ES-I3 (cell line): ENCODE measurements around the gene RASSF3.
"Not testable (repeated sequence)": the region's sequence is repeated elsewhere in the genome, so short reads cannot be mapped to it uniquely, and the experiment has no call there.

Experiments
- H3K36me3 ChIP-seq: 2 replicates; pipeline ENCODE4 v1.6.1; 2013; ENCODE audit warnings: mild to moderate bottlenecking, low read length, control low read depth, moderate library complexity; ENCODE audit not compliant: insufficient read depth
- H3K4me1 ChIP-seq: 2 replicates; pipeline ENCODE4 v1.6.1; 2013; ENCODE audit warnings: mild to moderate bottlenecking, control low read depth, low read length; ENCODE audit not compliant: insufficient read depth
- H3K9ac ChIP-seq: 2 replicates; pipeline ENCODE4 v1.6.1; 2013; ENCODE audit warnings: low read depth, mild to moderate bottlenecking, low read length, moderate library complexity
- H3K9me3 ChIP-seq: 2 replicates; pipeline ENCODE4 v1.6.1; 2013; ENCODE audit warnings: mild to moderate bottlenecking, low read length, moderate library complexity; ENCODE audit not compliant: control insufficient read depth, insufficient read depth

Gene RASSF3

DNA sequence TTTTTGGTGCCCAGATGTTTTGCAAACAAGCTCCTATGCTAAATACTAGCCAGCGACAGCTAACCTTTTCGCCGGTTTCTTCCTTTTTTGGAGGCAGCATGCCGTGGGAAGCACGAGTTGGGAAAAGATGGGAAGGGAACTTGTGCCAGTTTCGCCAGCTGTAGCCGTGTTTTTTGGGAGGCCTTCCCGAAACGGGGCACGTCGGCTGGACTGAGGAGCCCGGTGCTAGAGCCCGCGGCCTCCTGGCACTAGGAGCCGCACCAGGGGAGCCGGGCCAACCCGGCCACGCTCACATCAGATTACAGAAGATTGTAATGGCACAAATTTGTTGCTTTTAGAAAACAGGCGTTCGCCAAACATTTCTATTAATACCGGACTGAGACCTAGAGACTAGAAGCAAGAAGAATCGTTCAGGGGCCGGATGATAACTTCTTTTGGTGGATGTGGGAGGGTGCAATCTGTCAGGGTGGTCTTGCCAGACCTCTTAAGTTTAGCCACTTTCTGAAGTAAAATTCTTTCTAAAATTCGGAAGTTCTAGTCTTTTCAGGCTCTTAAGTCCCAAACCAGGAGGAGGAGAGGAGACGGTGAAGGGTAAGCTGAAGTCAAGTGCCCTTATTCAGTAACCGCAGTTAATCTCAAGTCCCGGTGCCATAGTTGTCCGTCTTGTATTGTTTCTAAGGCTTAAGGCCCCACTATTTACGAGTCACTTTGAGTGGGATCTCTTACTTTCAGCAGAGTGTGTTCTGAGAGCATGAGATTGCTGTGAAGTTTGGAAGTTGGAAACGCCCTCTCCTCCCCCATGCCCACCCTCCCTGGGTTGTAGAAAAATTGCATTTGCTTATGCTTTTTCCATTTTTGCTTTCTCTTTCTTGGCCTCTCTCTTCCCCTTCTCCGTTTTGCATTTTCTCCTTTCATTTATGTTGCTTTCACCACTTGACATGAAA is 1.3 kb downstream of the RASSF3 start:
- Histone ChIP-seq H3K9me3 (no peaks in the 10 kb centered on the region), H3K36me3 (no peaks in the 10 kb centered on the region), H3K9ac (peak overlapping the region; percentile 98), H3K4me1 (0 out of 2 replicates have a peak, but pooled peaks cover 3% of the 10 kb centered on the region)

- 0 out of 2 replicates have a peak, but pooled peaks cover 3% of the 10 kb centered on the region for H3K4me1 ChIP-seq
- no peaks in the 10 kb centered on the region for H3K9me3 ChIP-seq
- no peaks in the 10 kb centered on the region; the same call in 1 of the 2 replicates for H3K36me3 ChIP-seq
- H3K9ac ChIP-seq: no peak overlapping the region
These were observed 2.5 kb downstream of the RASSF3 start for GRCh38 chr12:64612843-64613242.

DNA sequence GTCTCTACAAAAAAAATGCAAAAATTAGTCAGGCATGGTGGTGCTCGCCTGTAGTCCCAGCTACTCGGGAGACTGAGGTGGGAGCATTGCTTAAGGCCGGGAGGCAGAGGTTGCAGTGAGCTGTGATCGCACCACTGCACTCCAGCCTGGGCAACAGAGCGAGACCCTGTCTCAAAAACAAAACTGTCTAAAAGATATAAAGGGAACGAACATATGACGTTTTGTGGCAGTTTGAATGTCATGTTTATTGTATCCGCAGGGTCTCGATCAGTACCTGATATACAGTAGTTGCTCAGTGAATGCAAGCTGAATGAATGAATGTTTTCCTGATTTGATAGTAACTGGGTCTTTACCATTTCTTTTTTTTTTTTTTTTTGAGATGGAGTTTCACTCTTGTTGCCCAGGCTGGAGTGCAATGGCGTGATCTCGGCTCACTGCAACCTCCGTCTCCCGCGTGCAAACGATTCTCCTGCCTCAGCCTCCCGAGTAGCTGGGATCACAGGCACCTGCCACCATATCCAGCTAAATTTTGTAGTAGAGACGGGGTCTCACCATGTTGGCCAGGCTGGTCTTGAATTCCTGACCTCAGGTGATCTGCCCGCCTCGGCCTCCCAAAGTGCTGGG is 3.6 kb downstream of the RASSF3 start:
- not testable (repeated sequence) for H3K9me3 ChIP-seq, H3K9ac ChIP-seq, H3K36me3 ChIP-seq, H3K4me1 ChIP-seq

GRCh38 chr12:64616201-64616600 is 5.9 kb downstream of the RASSF3 start:
- Histone ChIP-seq H3K9ac (no peak overlapping the region), H3K9me3 (no peaks in the 10 kb centered on the region), H3K4me1 (0 out of 2 replicates have a peak, but pooled peaks cover 3% of the 10 kb centered on the region), H3K36me3 (no peaks in the 10 kb centered on the region; the same call in 1 of the 2 replicates)

DNA sequence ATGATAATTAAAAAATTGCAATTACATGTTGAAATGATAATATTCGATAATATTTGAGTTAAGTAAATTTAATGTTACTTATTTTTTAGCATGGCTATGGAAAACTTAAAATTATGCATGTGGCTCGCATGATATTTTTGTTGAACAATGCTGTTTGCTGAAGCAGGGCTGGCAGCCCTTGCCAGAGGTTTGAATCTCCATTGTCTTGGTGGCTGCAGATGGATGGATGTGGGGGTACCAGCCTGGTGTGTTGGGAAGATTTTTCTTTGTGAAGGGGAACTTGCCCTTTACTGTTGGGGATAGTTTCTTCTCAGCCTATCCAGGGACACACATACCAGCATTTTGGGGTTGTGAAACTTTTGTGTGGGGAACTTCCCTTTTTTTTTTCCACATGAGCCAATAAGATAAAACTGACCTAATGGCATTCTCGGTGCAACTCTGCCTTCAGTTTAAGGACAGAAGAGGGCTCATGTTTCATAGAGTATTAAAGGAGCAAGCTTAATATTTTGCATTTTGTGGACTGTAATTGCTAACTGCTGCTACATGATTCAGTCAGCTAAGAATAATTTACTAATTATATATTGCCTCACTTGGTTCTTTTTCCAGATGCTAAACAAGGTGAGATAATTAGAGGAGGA is 8.8 kb downstream of the RASSF3 start:
- H3K9me3 ChIP-seq: no peaks in the 10 kb centered on the region
- H3K36me3 ChIP-seq: no peaks in the 10 kb centered on the region; the same call in 1 of the 2 replicates
- H3K4me1 ChIP-seq: peaks cover 9% of the 10 kb centered on the region
- H3K9ac ChIP-seq: no peak overlapping the region

DNA sequence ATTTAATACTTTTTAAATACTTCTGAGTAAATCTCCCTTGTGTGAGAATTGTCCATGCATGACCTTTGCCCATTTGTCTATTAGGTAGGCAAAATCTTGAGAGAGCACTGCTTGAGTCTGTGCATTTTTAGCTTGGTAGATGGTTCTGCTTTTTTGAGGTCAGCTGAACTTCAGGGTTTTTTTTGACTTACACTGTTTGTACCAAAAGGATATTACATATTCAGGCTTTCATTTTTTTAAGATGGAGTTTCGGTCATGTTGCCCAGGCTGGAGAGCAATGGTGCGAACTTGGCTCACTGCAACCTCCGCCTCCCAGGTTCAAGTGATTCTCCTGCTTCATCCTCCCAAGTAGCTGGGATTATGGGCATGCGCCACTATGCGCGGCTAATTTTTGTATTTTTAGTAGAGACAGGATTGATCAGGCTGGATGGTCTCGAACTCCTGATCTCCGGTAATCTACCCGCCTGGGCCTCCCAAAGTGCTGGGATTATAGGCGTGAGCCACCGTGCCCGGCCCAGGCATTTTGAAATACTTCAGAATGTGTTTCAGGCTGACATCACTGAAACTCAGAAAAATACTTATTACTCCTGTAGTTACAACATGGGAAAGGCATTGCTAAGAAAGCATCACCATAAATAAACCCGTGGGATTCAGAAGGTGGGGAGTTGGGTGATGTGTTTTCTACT is 11.1 kb downstream of the RASSF3 start:
- Histone ChIP-seq H3K36me3 (no peaks in the 10 kb centered on the region; the same call in 1 of the 2 replicates), H3K9ac (no peak overlapping the region), H3K9me3 (no peaks in the 10 kb centered on the region), H3K4me1 (peaks cover 21% of the 10 kb centered on the region)

DNA sequence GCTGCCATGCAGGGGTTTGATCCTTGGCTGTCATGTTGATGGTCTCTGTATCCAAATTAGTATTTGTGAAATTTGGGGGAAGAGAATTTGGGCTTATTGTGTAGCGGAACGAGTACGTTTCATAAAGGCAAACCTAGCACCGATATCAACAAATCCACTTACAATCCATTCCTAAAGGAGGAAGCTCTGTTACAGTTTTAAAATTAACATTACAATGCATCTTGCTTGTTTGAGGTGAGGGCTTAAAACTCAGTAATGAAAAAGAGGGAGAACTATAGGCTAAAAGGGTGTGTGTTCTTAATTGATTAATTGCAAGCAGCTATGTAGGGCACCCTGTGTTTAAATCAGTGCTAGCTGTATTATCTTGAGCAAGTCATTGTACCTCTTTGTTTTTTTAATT is 13.7 kb downstream of the RASSF3 start:
- H3K4me1 ChIP-seq: peaks cover 19% of the 10 kb centered on the region
- no peaks in the 10 kb centered on the region for H3K9me3 ChIP-seq
- H3K36me3 ChIP-seq: no peaks in the 10 kb centered on the region
- no peak overlapping the region for H3K9ac ChIP-seq

DNA sequence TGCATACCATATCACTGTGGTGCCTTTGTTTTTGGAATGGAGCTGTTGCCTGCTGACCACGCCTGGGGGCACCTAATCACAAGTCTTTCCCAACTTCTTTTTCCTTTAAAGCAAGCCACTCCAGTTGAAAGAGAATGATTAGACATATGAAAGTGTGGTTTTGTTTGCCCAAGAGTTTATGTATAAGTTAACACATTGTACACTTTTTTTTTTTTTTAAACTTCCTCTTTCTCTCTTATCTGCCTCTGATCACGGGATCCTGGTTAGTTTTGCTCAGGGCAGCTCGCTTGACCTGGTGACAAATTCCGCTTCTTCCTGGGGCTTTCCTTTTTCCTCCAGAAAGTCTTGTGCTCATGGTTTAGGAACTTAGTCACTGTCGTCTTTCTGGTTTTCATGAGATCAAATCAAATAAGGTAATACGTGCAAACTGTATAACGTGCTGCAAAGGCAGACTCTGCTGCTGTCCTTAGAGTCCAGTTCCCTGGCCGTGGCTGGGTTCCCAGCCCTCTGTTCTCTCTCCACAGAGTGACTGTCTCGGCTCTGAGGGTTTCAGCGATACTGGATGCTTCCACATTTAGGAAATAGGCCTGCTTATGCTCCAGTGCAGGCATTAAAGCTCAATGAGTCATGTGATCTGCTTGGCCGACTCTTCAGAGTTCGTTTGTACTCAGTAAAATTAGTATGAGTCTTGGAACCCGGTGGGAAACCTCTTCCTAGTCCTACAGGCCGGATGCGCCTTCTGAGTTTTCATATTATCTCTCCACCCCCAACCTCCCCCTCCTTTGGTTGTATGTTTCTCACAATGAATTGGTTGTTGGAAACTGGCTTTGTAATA is 15.2 kb downstream of the RASSF3 start:
- no peak overlapping the region for H3K9ac ChIP-seq
- no peaks in the 10 kb centered on the region for H3K36me3 ChIP-seq
- H3K4me1 ChIP-seq: peaks cover 19% of the 10 kb centered on the region
- no peaks in the 10 kb centered on the region for H3K9me3 ChIP-seq

DNA sequence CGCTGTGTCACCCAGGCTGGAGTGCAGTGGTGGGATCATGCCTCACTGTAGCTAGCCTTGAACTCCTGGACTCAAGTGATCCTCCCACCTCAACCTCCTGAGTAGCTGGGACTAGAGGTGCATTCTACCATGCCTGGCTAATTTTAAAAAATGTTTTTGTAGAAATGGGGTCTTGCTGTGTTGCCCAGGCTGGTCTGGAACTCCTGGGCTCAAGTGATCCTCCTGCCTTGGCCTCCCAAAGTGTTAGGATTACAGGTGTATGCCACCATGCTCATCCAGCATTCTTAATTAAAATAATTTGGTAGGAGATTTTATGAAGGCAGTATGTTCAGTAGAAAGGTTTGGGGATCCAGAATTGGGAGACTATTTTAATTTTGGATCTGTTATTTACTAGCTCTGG is 16.3 kb downstream of the RASSF3 start:
- not testable (repeated sequence) for H3K9ac ChIP-seq, H3K36me3 ChIP-seq, H3K9me3 ChIP-seq
- H3K4me1 ChIP-seq: peaks cover 19% of the 10 kb centered on the region

GRCh38 chr12:64627771-64628170 is 17.5 kb downstream of the RASSF3 start:
- Histone ChIP-seq H3K9ac (no peak overlapping the region), H3K9me3 (no peaks in the 10 kb centered on the region), H3K36me3 (no peaks in the 10 kb centered on the region), H3K4me1 (peaks cover 19% of the 10 kb centered on the region)

- Histone ChIP-seq H3K9ac (no peak overlapping the region), H3K4me1 (peaks cover 12% of the 10 kb centered on the region), H3K9me3 (peaks cover 7% of the 10 kb centered on the region), H3K36me3 (peaks cover 4% of the 10 kb centered on the region)
These were observed 20.9 kb downstream of the RASSF3 start for GRCh38 chr12:64631197-64631596.

DNA sequence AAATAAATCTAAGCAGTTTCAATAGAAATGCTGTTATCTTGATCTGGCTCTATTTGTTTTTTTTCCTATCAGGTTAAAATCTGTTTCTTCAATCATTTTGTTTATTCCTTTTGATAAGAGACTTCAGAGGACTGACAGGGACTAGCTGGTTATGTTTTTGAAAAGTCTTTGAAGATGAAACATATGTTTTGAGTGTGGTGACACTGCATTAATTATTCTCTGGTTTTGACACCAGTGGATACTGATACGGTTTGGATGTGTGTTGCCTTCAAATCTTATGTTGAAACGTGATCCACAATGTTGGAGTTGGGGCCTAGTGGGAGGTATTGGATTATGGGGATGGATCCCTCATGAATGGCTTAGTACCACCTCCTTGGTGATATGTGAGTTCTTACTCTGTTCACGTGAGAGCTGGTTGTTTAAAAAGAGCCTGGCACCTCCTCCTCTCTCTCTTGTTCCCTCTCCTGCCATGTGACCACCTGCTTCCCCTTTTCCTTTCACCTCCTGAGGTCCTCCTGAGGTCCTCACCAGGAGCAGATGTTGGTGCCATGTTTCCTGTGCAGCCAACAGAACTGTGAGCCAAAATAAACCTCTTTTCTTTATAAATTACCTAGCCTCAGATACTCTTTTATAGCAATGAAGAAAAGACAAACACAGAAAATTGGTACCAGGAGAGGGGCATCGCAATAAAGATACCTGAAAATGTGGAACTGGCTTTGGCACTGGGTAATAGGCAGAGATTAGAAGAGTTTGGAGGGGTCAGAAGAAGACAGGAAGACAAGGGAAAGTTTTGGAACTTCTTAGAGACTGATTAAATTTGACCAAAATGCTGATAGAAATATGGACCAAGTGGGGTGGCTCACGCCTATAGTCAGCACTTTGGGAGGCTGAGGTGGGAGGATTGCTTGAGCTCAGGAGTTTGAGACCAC is 23.0 kb downstream of the RASSF3 start:
- H3K9me3 ChIP-seq: peaks cover 7% of the 10 kb centered on the region

GRCh38 chr12:64633940-64634337 is 23.6 kb downstream of the RASSF3 start:
- Histone ChIP-seq H3K9ac (no peak overlapping the region), H3K36me3 (peaks cover 4% of the 10 kb centered on the region), H3K4me1 (peaks cover 12% of the 10 kb centered on the region), H3K9me3 (peaks cover 7% of the 10 kb centered on the region)

More for the DNA sequence above, 23.0 kb downstream of the RASSF3 start:
- Histone ChIP-seq H3K4me1 (peaks cover 12% of the 10 kb centered on the region), H3K9ac (no peak overlapping the region), H3K36me3 (peaks cover 4% of the 10 kb centered on the region)
